ENCODE data around the gene FUT8. TPM values are rescaled to one million over a fixed set of nuclear protein-coding genes. Genes with fewer than 3 reads are reported as not detected.
"Not testable (repeated sequence)": the region's sequence is repeated elsewhere in the genome, so short reads cannot be mapped to it uniquely, and the experiment has no call there.

The FUT8 gene
- total and polyA plus RNA-seq, 4 donors = 53.5 to 198 (median 66.0) TPM

DNA sequence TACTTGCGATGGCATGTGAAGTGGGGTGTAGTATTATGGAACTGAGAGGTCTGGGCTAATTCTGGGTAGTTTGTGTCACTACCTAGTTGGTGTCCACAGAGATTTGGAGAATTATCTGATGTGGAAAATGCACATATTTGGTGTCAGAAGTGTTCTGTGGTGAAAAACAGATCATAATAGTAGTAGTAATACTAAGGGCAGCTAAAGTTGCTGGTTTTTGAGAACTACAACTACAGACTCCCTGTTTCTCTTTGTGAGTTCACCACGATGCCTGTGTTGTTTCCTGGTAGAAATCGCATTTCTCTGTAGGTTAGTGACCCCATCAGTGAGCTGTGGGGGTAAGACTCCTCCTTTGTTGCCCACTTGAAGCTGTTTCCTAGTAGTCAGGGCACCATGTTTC, 206.5 kb downstream of the FUT8 start:
- no peaks in the 10 kb centered on the region for H3K9me3 ChIP-seq (ENCODE audit: control insufficient read depth, insufficient read depth, low read length)
- no peak overlapping the region for H3K4me3 ChIP-seq (ENCODE audit: low read depth, low read length)
- no peak overlapping the region for H3K27ac ChIP-seq (ENCODE audit: low read depth, low read length)
- H3K27me3 ChIP-seq (ENCODE audit: control insufficient read depth, insufficient read depth, low read length) = no peaks in the 10 kb centered on the region
- H3K4me1 ChIP-seq (ENCODE audit: control insufficient read depth, insufficient read depth, low read length) = no peaks in the 10 kb centered on the region
- no peaks in the 10 kb centered on the region for H3K36me3 ChIP-seq (ENCODE audit: control insufficient read depth, insufficient read depth, low read length)
- WGBS (ENCODE audit: insufficient coverage) = 96% methylated on average over 1 of the region's 3 CpGs
- DNase-seq (ENCODE audit: low read depth in 4 of 6, low spot score in 6 of 6) = no peak

DNA sequence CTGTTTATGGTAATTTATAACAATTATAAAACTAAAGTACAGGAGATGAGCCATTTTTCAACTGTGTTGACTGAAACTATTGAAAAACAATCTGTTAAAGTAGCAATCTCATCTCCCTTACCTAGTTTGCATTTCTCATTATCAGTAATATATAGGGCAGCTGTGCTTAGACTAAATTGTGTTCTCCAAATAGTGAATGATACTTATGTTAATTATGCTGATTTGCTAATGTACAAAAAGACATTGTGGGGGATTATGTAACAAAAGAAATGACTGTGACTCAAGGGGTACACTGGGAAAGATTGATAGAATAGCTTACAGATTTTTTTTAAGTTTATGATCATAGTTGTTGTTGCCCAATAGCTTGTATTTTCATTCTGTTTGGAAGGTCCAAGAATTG, 207.7 kb downstream of the FUT8 start:
- Histone ChIP-seq H3K36me3 (ENCODE audit: control insufficient read depth, insufficient read depth, low read length) (no peaks in the 10 kb centered on the region), H3K27me3 (ENCODE audit: control insufficient read depth, insufficient read depth, low read length) (no peaks in the 10 kb centered on the region), H3K9me3 (ENCODE audit: control insufficient read depth, insufficient read depth, low read length) (no peaks in the 10 kb centered on the region), H3K4me3 (ENCODE audit: low read depth, low read length) (no peak overlapping the region), H3K4me1 (ENCODE audit: control insufficient read depth, insufficient read depth, low read length) (no peaks in the 10 kb centered on the region), H3K27ac (ENCODE audit: low read depth, low read length) (no peak overlapping the region)
- no peak for DNase-seq (ENCODE audit: low read depth in 4 of 6, low spot score in 6 of 6)

- 88% methylated on average over 4 of the region's 5 CpGs for WGBS (ENCODE audit: insufficient coverage)
- Histone ChIP-seq H3K9me3 (ENCODE audit: control insufficient read depth, insufficient read depth, low read length) (no peaks in the 10 kb centered on the region), H3K4me1 (ENCODE audit: control insufficient read depth, insufficient read depth, low read length) (no peaks in the 10 kb centered on the region), H3K36me3 (ENCODE audit: control insufficient read depth, insufficient read depth, low read length) (no peaks in the 10 kb centered on the region), H3K27me3 (ENCODE audit: control insufficient read depth, insufficient read depth, low read length) (no peaks in the 10 kb centered on the region), H3K4me3 (ENCODE audit: low read depth, low read length) (no peak overlapping the region), H3K27ac (ENCODE audit: low read depth, low read length) (no peak overlapping the region)
- no peak for DNase-seq (ENCODE audit: low read depth in 4 of 6, low spot score in 6 of 6)
Observed at GRCh38 chr14:65622703-65623102, 210.2 kb downstream of the FUT8 start.

GRCh38 chr14:65623759-65624158, 211.2 kb downstream of the FUT8 start:
- no CpG with 5 or more reads among the region's 1 CpG for WGBS (ENCODE audit: insufficient coverage)
- no peaks in the 10 kb centered on the region for H3K27me3 ChIP-seq (ENCODE audit: control insufficient read depth, insufficient read depth, low read length)
- H3K4me1 ChIP-seq (ENCODE audit: control insufficient read depth, insufficient read depth, low read length) = no peaks in the 10 kb centered on the region
- H3K27ac ChIP-seq (ENCODE audit: low read depth, low read length) = no peak overlapping the region
- no peak overlapping the region for H3K4me3 ChIP-seq (ENCODE audit: low read depth, low read length)
- no peak for DNase-seq (ENCODE audit: low read depth in 4 of 6, low spot score in 6 of 6)
- H3K9me3 ChIP-seq (ENCODE audit: control insufficient read depth, insufficient read depth, low read length) = no peaks in the 10 kb centered on the region
- H3K36me3 ChIP-seq (ENCODE audit: control insufficient read depth, insufficient read depth, low read length) = no peaks in the 10 kb centered on the region

GRCh38 chr14:65627315-65627714, 214.8 kb downstream of the FUT8 start:
- H3K4me3 ChIP-seq (ENCODE audit: low read depth, low read length) = no peak overlapping the region
- DNase-seq (ENCODE audit: low read depth in 4 of 6, low spot score in 6 of 6) = no peak
- H3K36me3 ChIP-seq (ENCODE audit: control insufficient read depth, insufficient read depth, low read length) = no peaks in the 10 kb centered on the region
- whole genome bisulfite sequencing (ENCODE audit: insufficient coverage) = 95% methylated on average over 3 of the region's 4 CpGs
- H3K27ac ChIP-seq (ENCODE audit: low read depth, low read length) = no peak overlapping the region
- H3K4me1 ChIP-seq (ENCODE audit: control insufficient read depth, insufficient read depth, low read length) = no peaks in the 10 kb centered on the region
- H3K27me3 ChIP-seq (ENCODE audit: control insufficient read depth, insufficient read depth, low read length) = no peaks in the 10 kb centered on the region
- H3K9me3 ChIP-seq (ENCODE audit: control insufficient read depth, insufficient read depth, low read length) = no peaks in the 10 kb centered on the region

DNA sequence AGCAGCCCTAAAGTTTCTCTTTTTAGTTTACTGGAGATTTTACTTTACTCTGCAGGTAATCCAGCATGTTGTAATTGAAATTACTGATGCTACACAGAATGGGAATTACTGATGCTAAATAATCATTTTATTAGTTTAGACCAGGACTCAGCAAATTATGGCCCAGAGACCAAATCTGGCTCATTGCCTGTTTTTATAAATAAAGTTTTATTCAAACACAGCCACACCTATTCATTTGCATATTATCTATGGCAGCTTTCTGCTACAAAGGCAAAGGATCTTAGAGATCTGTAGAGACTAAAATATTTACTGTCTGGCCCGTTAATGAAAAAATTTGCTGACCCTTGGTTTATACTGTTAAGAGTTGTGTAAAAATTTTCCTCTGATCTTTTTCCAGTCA, 216.1 kb downstream of the FUT8 start:
- DNase-seq (ENCODE audit: low read depth in 4 of 6, low spot score in 6 of 6) = no peak
- H3K27ac ChIP-seq (ENCODE audit: low read depth, low read length) = no peak overlapping the region
- H3K36me3 ChIP-seq (ENCODE audit: control insufficient read depth, insufficient read depth, low read length) = no peaks in the 10 kb centered on the region
- no peaks in the 10 kb centered on the region for H3K4me1 ChIP-seq (ENCODE audit: control insufficient read depth, insufficient read depth, low read length)
- H3K9me3 ChIP-seq (ENCODE audit: control insufficient read depth, insufficient read depth, low read length) = no peaks in the 10 kb centered on the region
- H3K27me3 ChIP-seq (ENCODE audit: control insufficient read depth, insufficient read depth, low read length) = no peaks in the 10 kb centered on the region
- no CpG with 5 or more reads among the region's 1 CpG for WGBS (ENCODE audit: insufficient coverage)
- no peak overlapping the region for H3K4me3 ChIP-seq (ENCODE audit: low read depth, low read length)

- Histone ChIP-seq H3K9me3 (ENCODE audit: control insufficient read depth, insufficient read depth, low read length) (peaks cover 4% of the 10 kb centered on the region), H3K4me3 (ENCODE audit: low read depth, low read length) (no peak overlapping the region), H3K36me3 (ENCODE audit: control insufficient read depth, insufficient read depth, low read length) (no peaks in the 10 kb centered on the region), H3K4me1 (ENCODE audit: control insufficient read depth, insufficient read depth, low read length) (no peaks in the 10 kb centered on the region), H3K27me3 (ENCODE audit: control insufficient read depth, insufficient read depth, low read length) (no peaks in the 10 kb centered on the region), H3K27ac (ENCODE audit: low read depth, low read length) (no peak overlapping the region)
- WGBS (ENCODE audit: insufficient coverage) = no CpG with 5 or more reads among the region's 1 CpG
- no peak for DNase-seq (ENCODE audit: low read depth in 4 of 6, low spot score in 6 of 6)
Observed at GRCh38 chr14:65631040-65631439, 218.5 kb downstream of the FUT8 start.

GRCh38 chr14:65632487-65632886, 220.0 kb downstream of the FUT8 start:
- WGBS (ENCODE audit: insufficient coverage) = no CpG with 5 or more reads among the region's 1 CpG

GRCh38 chr14:65633666-65634065, 221.1 kb downstream of the FUT8 start:
- H3K27me3 ChIP-seq (ENCODE audit: control insufficient read depth, insufficient read depth, low read length); H3K4me3 ChIP-seq (ENCODE audit: low read depth, low read length); H3K27ac ChIP-seq (ENCODE audit: low read depth, low read length); H3K9me3 ChIP-seq (ENCODE audit: control insufficient read depth, insufficient read depth, low read length); DNase-seq (ENCODE audit: low read depth in 4 of 6, low spot score in 6 of 6); H3K4me1 ChIP-seq (ENCODE audit: control insufficient read depth, insufficient read depth, low read length); H3K36me3 ChIP-seq (ENCODE audit: control insufficient read depth, insufficient read depth, low read length): not testable (repeated sequence)
- WGBS (ENCODE audit: insufficient coverage) = no CpG with 5 or more reads among the region's 26 CpGs

More at GRCh38 chr14:65632487-65632886, 220.0 kb downstream of the FUT8 start:
- no peaks in the 10 kb centered on the region for H3K4me1 ChIP-seq (ENCODE audit: control insufficient read depth, insufficient read depth, low read length)
- DNase-seq (ENCODE audit: low read depth in 4 of 6, low spot score in 6 of 6) = no peak
- no peak overlapping the region for H3K4me3 ChIP-seq (ENCODE audit: low read depth, low read length)
- no peak overlapping the region for H3K27ac ChIP-seq (ENCODE audit: low read depth, low read length)
- H3K27me3 ChIP-seq (ENCODE audit: control insufficient read depth, insufficient read depth, low read length) = no peaks in the 10 kb centered on the region
- no peaks in the 10 kb centered on the region for H3K36me3 ChIP-seq (ENCODE audit: control insufficient read depth, insufficient read depth, low read length)
- peaks cover 4% of the 10 kb centered on the region for H3K9me3 ChIP-seq (ENCODE audit: control insufficient read depth, insufficient read depth, low read length)

GRCh38 chr14:65637780-65638179, 225.2 kb downstream of the FUT8 start:
- Histone ChIP-seq H3K4me1 (ENCODE audit: control insufficient read depth, insufficient read depth, low read length) (no peaks in the 10 kb centered on the region), H3K36me3 (ENCODE audit: control insufficient read depth, insufficient read depth, low read length) (no peaks in the 10 kb centered on the region), H3K27ac (ENCODE audit: low read depth, low read length) (no peak overlapping the region), H3K9me3 (ENCODE audit: control insufficient read depth, insufficient read depth, low read length) (peaks cover 4% of the 10 kb centered on the region), H3K27me3 (ENCODE audit: control insufficient read depth, insufficient read depth, low read length) (no peaks in the 10 kb centered on the region), H3K4me3 (ENCODE audit: low read depth, low read length) (no peak overlapping the region)
- 83% methylated on average over 6 of the region's 7 CpGs for WGBS (ENCODE audit: insufficient coverage)
- no peak for DNase-seq (ENCODE audit: low read depth in 4 of 6, low spot score in 6 of 6)
